Activated naive CD8-positive, alpha-beta T cell (primary cell): ENCODE measurements around the gene CD207.

Experiments used
- H3K27ac Mint-ChIP-seq: one replicate; pipeline ENCODE4 v1.8.0; 2021; ENCODE audit warnings: mixed read lengths
- H3K27me3 Mint-ChIP-seq: one replicate; pipeline ENCODE4 v1.8.0; 2021; ENCODE audit warnings: mixed read lengths
- H3K36me3 Mint-ChIP-seq: one replicate; pipeline ENCODE4 v1.8.0; 2021; ENCODE audit warnings: mixed read lengths
- H3K4me1 Mint-ChIP-seq: one replicate; pipeline ENCODE4 v1.8.0; 2021; ENCODE audit warnings: low read depth, mixed read lengths
- H3K4me3 Mint-ChIP-seq: one replicate; pipeline ENCODE4 v1.8.0; 2021; ENCODE audit warnings: mild to moderate bottlenecking, mixed read lengths
- H3K9me3 Mint-ChIP-seq: one replicate; pipeline ENCODE4 v1.8.0; 2021; ENCODE audit warnings: low read depth, mixed read lengths

The CD207 gene

GRCh38 chr2:70790136-70790828, 45.3 kb downstream of the CD207 start, which contains the start of gene FIGLA:
TSS of gene FIGLA (minus strand) at chr2:70790643. CDS start at chr2:70790638, 5 bp downstream.
- H3K4me3 Mint-ChIP-seq, result peak within 1 kb of the TSS; percentile 85
- peaks cover 2% of the 10 kb centered on the region for H3K36me3 Mint-ChIP-seq
- no peaks in the 10 kb centered on the region for H3K9me3 Mint-ChIP-seq
- H3K27ac Mint-ChIP-seq, result peak within 1 kb of the TSS; percentile 1
- peaks cover 38% of the 10 kb centered on the region for H3K27me3 Mint-ChIP-seq
- H3K4me1 Mint-ChIP-seq, result peaks cover 14% of the 10 kb centered on the region

- Mint-ChIP-seq H3K36me3 (peaks cover 2% of the 10 kb centered on the region), H3K4me3 (peak overlapping the region; percentile 85), H3K9me3 (no peaks in the 10 kb centered on the region), H3K4me1 (peaks cover 15% of the 10 kb centered on the region), H3K27me3 (peaks cover 38% of the 10 kb centered on the region), H3K27ac (peak overlapping the region; percentile 1)
Measured at GRCh38 chr2:70789304-70790135, 46.1 kb downstream of the CD207 start.

GRCh38 chr2:70785137-70785911, 50.3 kb downstream of the CD207 start:
- Mint-ChIP-seq H3K9me3 (no peaks in the 10 kb centered on the region), H3K4me1 (peaks cover 13% of the 10 kb centered on the region), H3K27ac (no peak overlapping the region), H3K27me3 (peaks cover 18% of the 10 kb centered on the region), H3K4me3 (no peak overlapping the region), H3K36me3 (peaks cover 2% of the 10 kb centered on the region)

- Mint-ChIP-seq H3K4me1 (peaks cover 6% of the 10 kb centered on the region), H3K27me3 (peaks cover 13% of the 10 kb centered on the region), H3K4me3 (no peak overlapping the region), H3K9me3 (no peaks in the 10 kb centered on the region), H3K36me3 (no peaks in the 10 kb centered on the region), H3K27ac (no peak overlapping the region)
Measured at GRCh38 chr2:70784320-70784719, 51.3 kb downstream of the CD207 start.
